GM23248 (cell line): ENCODE results near the gene VASN. TPM values are rescaled to one million over a fixed set of nuclear protein-coding genes. Genes with fewer than 3 reads are reported as not detected.

Experiments used
- DNase-seq: peaks from one replicate; pipeline ENCODE4 v3.0.0-alpha.2; 2015
- H2AFZ ChIP-seq: fragments of 200-600 bp; sonication (generic); 2 replicates; pipeline ENCODE4 v1.6.1; 2016; ENCODE audit warnings: antibody characterized with exemption
- H3F3A ChIP-seq: fragments of 200-600 bp; sonication (generic); 2 replicates; pipeline ENCODE4 v1.6.1; 2016; ENCODE audit warnings: mild to moderate bottlenecking, antibody characterized with exemption, mixed run types; ENCODE audit not compliant: insufficient read depth
- H3K27ac ChIP-seq: fragments of 200-600 bp; sonication (generic); 2 replicates; pipeline ENCODE4 v1.5.1; 2016; ENCODE audit warnings: mild to moderate bottlenecking
- H3K27me3 ChIP-seq: fragments of 200-600 bp; sonication (generic); replicated peaks from 2 replicates; pipeline ENCODE4 v1.6.1; 2016; ENCODE audit warnings: mild to moderate bottlenecking; ENCODE audit not compliant: insufficient read depth
- H3K36me3 ChIP-seq: fragments of 200-600 bp; sonication (generic); 2 replicates; pipeline ENCODE4 v1.6.1; 2016; ENCODE audit warnings: low read depth, mild to moderate bottlenecking
- H3K4me1 ChIP-seq: fragments of 200-600 bp; sonication (generic); 2 replicates; pipeline ENCODE4 v1.6.1; 2016; ENCODE audit warnings: mild to moderate bottlenecking; ENCODE audit not compliant: insufficient read depth
- H3K4me2 ChIP-seq: fragments of 200-600 bp; sonication (generic); one replicate; pipeline ENCODE4 v1.6.1; 2016; ENCODE audit warnings: mild to moderate bottlenecking; ENCODE audit not compliant: unreplicated experiment
- H3K4me3 ChIP-seq: fragments of 200-600 bp; sonication (generic); 2 replicates; pipeline ENCODE4 v1.5.1; 2016; ENCODE audit warnings: mild to moderate bottlenecking
- H3K79me2 ChIP-seq: fragments of 200-600 bp; sonication (generic); 2 replicates; pipeline ENCODE4 v1.6.1; 2016; ENCODE audit warnings: mild to moderate bottlenecking; ENCODE audit not compliant: insufficient read depth
- H3K9ac ChIP-seq: fragments of 200-600 bp; sonication (generic); 2 replicates; pipeline ENCODE4 v1.6.1; 2016; ENCODE audit warnings: mild to moderate bottlenecking
- H3K9me2 ChIP-seq: fragments of 200-600 bp; sonication (generic); 2 replicates; pipeline ENCODE4 v1.6.1; 2016; ENCODE audit warnings: mixed run types, mild to moderate bottlenecking, moderate library complexity; ENCODE audit not compliant: insufficient read depth
- H3K9me3 ChIP-seq: fragments of 200-600 bp; sonication (generic); one replicate; pipeline ENCODE4 v1.6.1; 2017; ENCODE audit warnings: low read depth
- H4K20me1 ChIP-seq: fragments of 200-600 bp; sonication (generic); 2 replicates; pipeline ENCODE4 v1.6.0; 2016; ENCODE audit not compliant: insufficient read depth
- EZH2 ChIP-seq: fragments of 200-600 bp; sonication (generic); IDR thresholded peaks from 2 replicates; pipeline ENCODE4 v1.6.1; 2018; ENCODE audit warnings: antibody characterized with exemption, mild to moderate bottlenecking; ENCODE audit not compliant: insufficient read depth, poor library complexity, severe bottlenecking
- EZH2phosphoT487 ChIP-seq: fragments of 200-600 bp; sonication (generic); IDR thresholded peaks from 2 replicates; pipeline ENCODE4 v1.6.1; 2018; ENCODE audit warnings: antibody characterized with exemption, moderate library complexity, mild to moderate bottlenecking, low read depth; ENCODE audit not compliant: insufficient read depth
- WGBS, 2 experiments: methylation state at CpG; one replicate each; pipeline ENCODE4 v1.1.6; 2015 to 2017; ENCODE audit warnings: low lambda C conversion rate in 2 of 2, low coverage in 1 of 2; ENCODE audit errors: missing lambda C conversion rate in 2 of 2; 5-methylcytosine and 5-hydroxymethylcytosine counted together
- in situ Hi-C: fragments of 300-500 bp; cut with MboI; formaldehyde crosslinking; loops from 2 replicates; pipeline ENCODE4 v1.15.0; 2020
- polyA plus RNA-seq: library from polyadenylated mRNA; unstranded; fragments of >200 nt; fragmentation: Nextera tagmentation; extraction: Ambion mirVana; gene quantifications from 2 replicates; pipeline ENCODE4 v1.2.1, GENCODE V29; 2016
- total RNA-seq: library from RNA; depleted of rRNA; stranded (reverse); fragments of >200 nt; shearing (Covaris generic); gene quantifications from 2 replicates; pipeline ENCODE4 v1.2.3, GENCODE V29; 2014

The VASN gene
- total and polyA plus RNA-seq, 2 experiments from 2014 or later, result 160 to 223 TPM

DNA sequence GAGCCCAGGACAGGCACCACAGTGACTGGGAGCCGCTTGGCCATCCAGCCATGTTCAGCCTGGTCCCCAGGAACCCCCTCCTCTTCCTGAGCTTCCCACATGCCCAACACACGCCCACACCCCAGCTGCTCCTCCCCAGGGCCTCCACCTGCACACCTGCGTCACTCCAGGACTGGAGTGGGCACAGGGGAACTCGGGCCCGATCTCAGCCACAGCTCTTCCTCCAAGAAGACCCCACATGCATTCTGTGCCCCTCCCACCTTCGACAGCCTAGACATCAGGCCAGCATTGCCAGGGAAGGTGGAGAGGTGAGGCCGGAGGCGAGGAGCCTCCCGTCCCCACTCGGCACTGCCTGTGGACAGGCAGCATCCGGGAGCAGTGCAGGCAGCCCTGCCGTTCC is 6.0 kb upstream of the VASN start:
- no peak for DNase-seq
- Histone ChIP-seq H3K36me3 (no peaks in the 10 kb centered on the region), H3K9ac (no peak overlapping the region), H3K9me2 (no peaks in the 10 kb centered on the region), H3K4me3 (no peak overlapping the region), H3K27me3 (no peaks in the 10 kb centered on the region), H3F3A (0 out of 2 replicates have a peak, but pooled peaks cover 10% of the 10 kb centered on the region), H3K9me3 (no peaks in the 10 kb centered on the region), H4K20me1 (no peaks in the 10 kb centered on the region), H2AFZ (no peak overlapping the region), H3K79me2 (no peaks in the 10 kb centered on the region), H3K4me1 (peaks cover 13% of the 10 kb centered on the region), H3K4me2 (no peak overlapping the region), H3K27ac (no peak overlapping the region)
- WGBS, 2 experiments, result 93 to 94% methylated on average over 11 of the region's 12 CpGs
- no peak for TF ChIP-seq EZH2phosphoT487
- no peak for TF ChIP-seq EZH2
- in situ Hi-C loops, result no loop called here

- H3F3A ChIP-seq, result 0 out of 2 replicates have a peak, but pooled peaks cover 12% of the 10 kb centered on the region
- no peaks in the 10 kb centered on the region for H3K27me3 ChIP-seq
- no peak overlapping the region for H3K4me3 ChIP-seq
- TF ChIP-seq EZH2phosphoT487 (no peak), EZH2 (no peak)
- no peak overlapping the region for H3K27ac ChIP-seq
- H3K79me2 ChIP-seq, result no peaks in the 10 kb centered on the region
- no peaks in the 10 kb centered on the region for H3K36me3 ChIP-seq
- no peak overlapping the region for H3K9ac ChIP-seq
- H3K9me3 ChIP-seq, result no peaks in the 10 kb centered on the region
- no peak for DNase-seq
- H4K20me1 ChIP-seq, result no peaks in the 10 kb centered on the region
- H3K9me2 ChIP-seq, result no peaks in the 10 kb centered on the region
- no peak overlapping the region for H2AFZ ChIP-seq
- in situ Hi-C loops, result no loop called here
- 90 to 94% methylated on average over 9 to 13 of the region's 13 CpGs for WGBS, 2 experiments
- no peak overlapping the region for H3K4me2 ChIP-seq
- peaks cover 16% of the 10 kb centered on the region for H3K4me1 ChIP-seq
These were observed 5.6 kb upstream of the VASN start for GRCh38 chr16:4366016-4366415.

GRCh38 chr16:4367393-4367856 is 4.2 kb upstream of the VASN start:
- no peak for DNase-seq
- in situ Hi-C loops, result no loop called here
- no peak overlapping the region for H3K4me2 ChIP-seq
- TF ChIP-seq EZH2, result no peak
- no peak for TF ChIP-seq EZH2phosphoT487
- peaks cover 7% of the 10 kb centered on the region for H3K79me2 ChIP-seq
- WGBS, 2 experiments, result 88 to 90% methylated on average over 5 of the region's 5 CpGs
- no peaks in the 10 kb centered on the region for H3K27me3 ChIP-seq
- H3K9ac ChIP-seq, result no peak overlapping the region
- no peak overlapping the region for H3K27ac ChIP-seq
- H4K20me1 ChIP-seq, result no peaks in the 10 kb centered on the region
- H3K9me3 ChIP-seq, result no peaks in the 10 kb centered on the region
- H2AFZ ChIP-seq, result no peak overlapping the region
- H3K36me3 ChIP-seq, result no peaks in the 10 kb centered on the region
- H3K4me1 ChIP-seq, result peaks cover 21% of the 10 kb centered on the region
- no peak overlapping the region for H3K4me3 ChIP-seq
- H3K9me2 ChIP-seq, result no peaks in the 10 kb centered on the region
- H3F3A ChIP-seq, result peaks cover 19% of the 10 kb centered on the region

GRCh38 chr16:4369007-4369733 is 2.5 kb upstream of the VASN start:
- peak; percentile 89 for DNase-seq
- H3K79me2 ChIP-seq, result peaks cover 24% of the 10 kb centered on the region
- no peak overlapping the region for H3K4me3 ChIP-seq
- H3K4me1 ChIP-seq, result peaks cover 21% of the 10 kb centered on the region
- H3K27me3 ChIP-seq, result no peaks in the 10 kb centered on the region
- no peak overlapping the region for H3K9ac ChIP-seq
- H3K9me2 ChIP-seq, result no peaks in the 10 kb centered on the region
- no peak overlapping the region for H3K4me2 ChIP-seq
- peaks cover 25% of the 10 kb centered on the region for H3F3A ChIP-seq
- no peaks in the 10 kb centered on the region for H3K36me3 ChIP-seq
- H4K20me1 ChIP-seq, result no peaks in the 10 kb centered on the region
- no peak overlapping the region for H2AFZ ChIP-seq
- in situ Hi-C loops, result no loop called here
- no peaks in the 10 kb centered on the region for H3K9me3 ChIP-seq
- no peak overlapping the region for H3K27ac ChIP-seq
- no peak for TF ChIP-seq EZH2phosphoT487
- TF ChIP-seq EZH2, result no peak
- WGBS, 2 experiments, result 53% methylated on average over 13 of the region's 13 CpGs
